ENCODE results near the gene INPP5D. TPM values are rescaled to one million over a fixed set of nuclear protein-coding genes. Genes with fewer than 3 reads are reported as not detected.
"Not testable (repeated sequence)": the region's sequence is repeated elsewhere in the genome, so short reads cannot be mapped to it uniquely, and the experiment has no call there.

INPP5D gene
- total RNA-seq, 1 donor from 2014 or later, result 2.5 TPM

- no peak for DNase-seq
These were observed 57.9 kb downstream of the INPP5D start for GRCh38 chr2:233117811-233118647.

DNA sequence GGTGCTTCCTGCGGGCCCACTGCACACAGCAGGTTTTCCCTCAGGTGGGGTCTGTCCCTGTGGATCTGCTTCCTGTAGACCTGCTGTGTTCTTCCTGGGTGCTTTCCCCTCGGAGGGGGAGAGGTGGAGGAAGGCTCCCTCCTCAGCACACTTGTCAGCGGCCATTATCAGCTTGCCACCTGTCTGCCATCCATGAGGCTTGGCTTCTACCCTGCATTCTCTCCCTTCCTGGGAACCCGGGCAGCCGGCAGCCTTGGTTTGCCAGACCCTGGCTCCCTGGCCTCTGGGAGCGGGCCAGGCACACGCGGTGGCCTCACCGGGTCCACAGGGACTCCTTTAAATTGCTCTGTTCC, 58.5 kb downstream of the INPP5D start:
- DNase-seq, result no peak

- no peak for DNase-seq
These were observed 59.0 kb downstream of the INPP5D start for GRCh38 chr2:233119123-233119522.

- no peak for DNase-seq
These were observed 59.7 kb downstream of the INPP5D start for GRCh38 chr2:233119806-233120205.

GRCh38 chr2:233120459-233120858, 60.3 kb downstream of the INPP5D start:
- no peak for DNase-seq

- no peak for DNase-seq
These were observed 61.7 kb downstream of the INPP5D start for GRCh38 chr2:233121856-233122255.

- DNase-seq, result no peak
These were observed 62.4 kb downstream of the INPP5D start for GRCh38 chr2:233122541-233122940.

DNA sequence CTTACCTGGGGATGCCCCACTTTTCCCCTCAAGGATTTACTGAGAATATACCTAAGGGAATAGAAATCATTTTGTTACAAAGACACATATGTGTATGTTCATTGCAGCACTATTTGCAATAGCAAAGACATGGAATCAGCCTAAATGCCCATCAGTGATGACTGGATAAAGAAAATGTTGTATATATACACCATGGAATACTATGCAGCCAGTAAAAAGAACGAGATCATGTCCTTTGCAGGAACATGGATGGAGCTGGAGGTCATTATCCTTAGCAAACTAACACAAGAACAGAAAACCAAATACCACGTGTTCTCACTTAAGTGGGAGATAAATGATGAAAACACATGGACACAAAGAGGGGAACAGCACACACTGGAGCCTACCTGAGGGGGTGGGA, 63.4 kb downstream of the INPP5D start:
- DNase-seq, result not testable (repeated sequence)

- DNase-seq, result no peak
These were observed 64.4 kb downstream of the INPP5D start for GRCh38 chr2:233124421-233125080.

- DNase-seq, result no peak
These were observed 65.4 kb downstream of the INPP5D start for GRCh38 chr2:233125455-233126065.

DNA sequence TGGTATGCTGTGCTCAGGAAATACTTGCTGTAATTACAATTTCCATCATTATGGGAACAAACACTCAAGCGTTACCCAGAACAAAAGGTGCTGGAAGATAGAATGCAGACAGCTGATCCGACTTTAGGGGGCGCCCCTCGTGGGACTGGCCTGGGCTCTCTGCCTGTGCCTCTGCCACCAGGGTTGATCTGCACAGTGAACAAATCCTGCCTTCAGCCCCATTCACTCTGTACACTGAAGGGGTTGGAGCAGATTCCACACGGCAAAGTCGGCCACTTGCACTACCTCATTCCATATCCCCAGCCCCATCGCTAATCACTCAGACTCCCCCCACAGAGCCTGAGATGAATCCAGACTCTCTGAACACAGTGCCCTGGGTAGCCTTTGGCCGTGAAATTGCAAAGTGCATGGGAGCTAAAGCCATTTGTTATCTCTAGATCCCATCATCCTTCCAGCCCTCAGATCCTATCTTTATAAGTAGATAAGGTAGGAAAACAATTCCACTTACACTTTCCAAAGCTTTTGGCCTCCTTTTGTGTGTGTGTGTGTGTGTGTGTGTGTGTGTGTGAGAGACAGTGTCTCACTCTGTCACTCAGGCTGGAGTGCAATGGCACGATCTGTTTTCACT, 69.3 kb downstream of the INPP5D start:
- DNase-seq, result no peak

GRCh38 chr2:233130024-233130423, 69.9 kb downstream of the INPP5D start:
- no peak for DNase-seq

DNA sequence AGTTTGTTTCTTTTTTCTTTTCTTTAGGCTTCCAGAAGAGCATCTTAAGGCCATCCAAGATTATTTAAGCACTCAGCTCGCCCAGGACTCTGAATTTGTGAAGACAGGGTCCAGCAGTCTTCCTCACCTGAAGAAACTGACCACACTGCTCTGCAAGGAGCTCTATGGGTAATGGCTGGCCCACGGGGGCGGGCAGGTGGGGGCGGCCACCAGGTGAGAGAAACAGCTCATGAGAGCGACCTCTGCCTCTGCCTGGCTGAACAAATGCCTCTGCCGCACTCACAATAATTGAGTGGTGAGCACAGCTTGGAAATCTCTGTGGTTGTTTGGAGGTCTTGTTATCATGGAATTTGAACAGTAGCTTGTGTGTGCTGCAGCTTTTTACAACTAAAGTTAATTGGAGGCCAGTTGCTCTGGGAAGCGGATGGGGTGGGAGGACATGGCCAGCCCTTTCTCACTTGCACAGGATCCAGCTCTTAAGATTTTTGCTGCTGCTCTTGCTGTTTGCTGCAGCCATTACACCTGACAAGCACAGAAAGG, 70.4 kb downstream of the INPP5D start:
- no peak for DNase-seq

DNA sequence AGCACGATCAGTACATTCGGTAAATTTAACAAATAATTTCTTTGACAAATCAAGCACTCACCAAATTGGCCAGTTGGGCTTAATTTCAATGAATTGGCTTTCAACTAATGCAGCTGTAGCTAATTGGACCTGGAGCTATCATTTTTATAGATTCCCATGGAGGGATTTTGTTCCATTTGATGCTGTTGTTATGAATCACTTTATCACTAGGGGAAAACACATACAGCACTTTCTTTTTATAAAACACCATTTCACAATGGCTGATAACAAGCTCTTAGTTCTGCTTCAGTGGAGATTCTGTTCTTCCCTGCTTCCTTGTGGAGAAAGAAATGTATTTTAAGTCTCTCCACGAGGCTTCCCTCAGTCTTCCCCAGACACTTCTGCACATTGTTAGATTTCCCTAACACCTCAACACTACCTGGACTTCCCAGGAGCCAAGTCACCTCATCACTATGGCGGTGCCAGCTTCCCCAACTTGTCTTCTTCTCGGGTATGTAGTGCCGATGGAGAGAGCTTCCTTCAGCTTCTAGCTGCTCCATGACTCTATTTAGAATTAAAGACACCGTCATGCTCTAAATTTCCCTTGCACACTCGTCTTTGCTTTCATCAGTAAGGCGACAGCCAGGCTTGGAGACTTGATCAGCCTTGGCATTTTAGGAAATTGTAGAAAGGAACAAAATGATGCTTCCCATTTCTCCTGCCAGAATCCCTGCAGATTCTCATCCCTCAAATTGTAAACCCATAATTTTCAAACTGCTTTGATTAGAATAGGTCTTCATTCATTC, 72.0 kb downstream of the INPP5D start:
- no peak for DNase-seq

DNA sequence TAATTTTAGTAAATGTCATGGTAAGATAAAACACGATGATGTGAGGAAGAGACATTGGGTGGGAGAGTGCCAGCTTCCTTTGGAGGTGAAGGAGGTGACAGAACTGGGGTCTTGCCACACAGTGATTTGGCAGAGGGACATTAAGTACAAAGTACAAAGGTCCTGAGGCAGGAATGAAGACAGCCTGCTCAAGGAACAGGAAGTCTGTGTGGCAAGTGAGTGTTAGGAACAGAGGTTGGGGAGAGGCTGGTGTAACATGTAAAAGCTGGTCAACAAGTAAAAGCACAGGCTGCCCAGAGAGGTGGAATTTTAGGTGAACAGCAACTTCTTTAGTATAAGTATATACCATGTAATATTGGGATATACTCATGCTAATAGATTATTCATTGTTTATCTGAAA, 73.1 kb downstream of the INPP5D start:
- no peak for DNase-seq

GRCh38 chr2:233135421-233135820, 75.3 kb downstream of the INPP5D start:
- DNase-seq, result no peak

- no peak for DNase-seq
These were observed 76.9 kb downstream of the INPP5D start for GRCh38 chr2:233137040-233137439.

DNA sequence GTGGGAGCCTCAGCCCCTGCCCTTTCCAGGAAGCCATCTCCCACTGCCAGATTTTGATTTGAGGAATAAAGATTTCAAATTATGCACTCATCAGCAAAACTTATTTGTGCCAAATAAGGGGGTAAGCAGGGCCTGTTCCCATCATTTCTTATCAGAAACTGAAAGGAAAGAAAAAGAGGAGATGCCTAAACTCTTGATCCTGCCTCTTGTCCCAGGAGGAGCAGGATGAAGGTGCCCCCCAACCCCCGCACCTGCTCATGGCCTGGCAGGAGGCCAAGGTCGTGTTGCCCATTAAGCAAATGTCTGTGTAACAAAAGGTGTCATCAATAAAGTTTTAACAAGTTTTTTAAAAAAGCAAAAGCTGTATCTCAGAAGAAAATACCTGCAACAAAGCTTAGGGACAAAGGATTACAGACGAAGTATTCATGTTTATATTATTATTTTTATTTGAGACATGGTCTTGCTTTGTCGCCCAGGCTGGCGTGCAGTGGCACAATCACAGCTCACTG, 80.0 kb downstream of the INPP5D start:
- DNase-seq, result no peak

- DNase-seq, result no peak
These were observed 80.8 kb downstream of the INPP5D start for GRCh38 chr2:233140978-233141377.

- no peak for DNase-seq
These were observed 81.8 kb downstream of the INPP5D start for GRCh38 chr2:233141901-233142300.

DNA sequence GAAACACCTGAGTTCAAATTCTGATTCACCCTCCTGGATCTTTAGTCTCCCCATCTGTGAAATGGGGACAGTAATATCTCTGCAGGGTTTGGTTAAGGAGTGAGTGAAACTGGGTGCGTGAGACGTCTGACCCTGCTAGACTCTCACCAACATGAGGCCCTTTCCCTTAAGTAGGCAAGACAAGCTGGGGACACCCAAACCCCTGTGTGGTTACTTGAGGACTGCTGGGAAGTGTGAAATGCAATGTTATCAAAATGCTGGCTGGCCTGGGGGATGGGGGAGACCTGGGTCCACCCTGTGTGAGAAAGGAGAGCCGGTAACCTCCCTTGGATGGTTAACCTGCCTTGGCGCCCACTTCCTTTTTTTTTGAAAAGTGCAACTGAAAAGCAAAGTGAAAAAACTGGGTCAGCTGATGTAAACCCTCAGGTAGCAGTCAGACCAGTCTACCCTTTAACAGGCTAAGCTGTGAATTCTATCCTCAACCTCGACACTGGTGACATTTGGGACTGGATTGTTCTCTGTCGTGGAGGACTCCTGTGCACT, 82.3 kb downstream of the INPP5D start:
- DNase-seq, result no peak
